HepG2 (cell line): ENCODE data around the gene IKZF3. TPM values are rescaled to one million over a fixed set of nuclear protein-coding genes. Genes with fewer than 3 reads are reported as not detected.

ENCODE experiments used
- BORCS8-MEF2B ChIP-seq: sonication (generic); formaldehyde crosslinking; IDR thresholded peaks from 2 replicates; pipeline ENCODE4 v1.8.0; 2022; ENCODE audit warnings: mild to moderate bottlenecking, missing genetic modification reagents
- CBFB ChIP-seq: sonication (generic); formaldehyde crosslinking; IDR thresholded peaks from 2 replicates; pipeline ENCODE4 v1.4.0; 2020; ENCODE audit warnings: missing genetic modification reagents
- FOXP4 ChIP-seq: sonication (generic); formaldehyde crosslinking; IDR thresholded peaks from 2 replicates; pipeline ENCODE4 v1.4.0; 2020; ENCODE audit warnings: missing genetic modification reagents
- GABPA ChIP-seq, 2 experiments: IDR thresholded peaks; 2 replicates each; pipeline ENCODE4 v1.6.1; 2011 to 2016; ENCODE audit warnings: low read depth in 2 of 2, low read length in 1 of 2, missing biosample characterization in 1 of 2, missing genetic modification characterization in 1 of 2
- HIC2 ChIP-seq: sonication (generic); formaldehyde crosslinking; IDR thresholded peaks from 2 replicates; pipeline ENCODE4 v1.9.0; 2022; ENCODE audit warnings: low read depth, missing genetic modification reagents
- HMGA1 ChIP-seq: sonication (generic); formaldehyde crosslinking; conservative IDR thresholded peaks from 2 replicates; pipeline ENCODE4 v1.4.0; 2020; ENCODE audit warnings: missing genetic modification reagents
- JDP2 ChIP-seq: sonication (generic); formaldehyde crosslinking; IDR thresholded peaks from 2 replicates; pipeline ENCODE4 v1.8.1; 2022; ENCODE audit warnings: missing genetic modification reagents, borderline replicate concordance
- JUNB ChIP-seq: sonication (generic); formaldehyde crosslinking; IDR thresholded peaks from 2 replicates; pipeline ENCODE4 v1.8.0; 2022; ENCODE audit warnings: missing genetic modification reagents, mild to moderate bottlenecking, borderline replicate concordance
- KLF6 ChIP-seq: IDR thresholded peaks from 2 replicates; pipeline ENCODE4 v1.8.0; 2016; ENCODE audit warnings: missing biosample characterization, missing genetic modification reagents
- MIXL1 ChIP-seq: IDR thresholded peaks from 2 replicates; pipeline ENCODE4 v1.6.1; 2016
- MXI1 ChIP-seq: IDR thresholded peaks from 3 replicates; pipeline ENCODE4 v1.6.1; 2012; ENCODE audit warnings: low read depth, low read length, inconsistent platforms, borderline replicate concordance
- PBX3 ChIP-seq: sonication (generic); formaldehyde crosslinking; IDR thresholded peaks from 2 replicates; pipeline ENCODE4 v1.8.1; 2023; ENCODE audit warnings: missing genetic modification reagents, inconsistent platforms, borderline replicate concordance
- PHF5A ChIP-seq: IDR thresholded peaks from one replicate; pipeline ENCODE4 v1.6.1; 2018; ENCODE audit warnings: low read depth, missing genetic modification reagents; ENCODE audit not compliant: unreplicated experiment
- REXO4 ChIP-seq: sonication (generic); formaldehyde crosslinking; IDR thresholded peaks from 2 replicates; pipeline ENCODE4 v1.8.0; 2022; ENCODE audit warnings: missing genetic modification reagents, mild to moderate bottlenecking, borderline replicate concordance
- SRSF1 ChIP-seq: fragments of 200-400 bp; formaldehyde crosslinking; optimal IDR thresholded peaks from 2 replicates; pipeline ENCODE3; 2017; ENCODE audit warnings: mild to moderate bottlenecking, low read depth, low read length, moderate library complexity
- TAF15 ChIP-seq: fragments of 200-400 bp; formaldehyde crosslinking; IDR thresholded peaks from one replicate; pipeline ENCODE4 v1.6.1; 2018; ENCODE audit warnings: mild to moderate bottlenecking, low read depth, low read length; ENCODE audit not compliant: poor library complexity, severe bottlenecking
- ZNF138 ChIP-seq: sonication (generic); formaldehyde crosslinking; IDR thresholded peaks from 2 replicates; pipeline ENCODE4 v1.5.0; 2020; ENCODE audit warnings: mild to moderate bottlenecking, low read depth, missing genetic modification reagents
- ZNF263 ChIP-seq: sonication (generic); formaldehyde crosslinking; IDR thresholded peaks from 2 replicates; pipeline ENCODE4 v1.4.0; 2020; ENCODE audit warnings: missing genetic modification reagents
- ZNF275 ChIP-seq: sonication (generic); formaldehyde crosslinking; IDR thresholded peaks from 2 replicates; pipeline ENCODE4 v1.8.0; 2022; ENCODE audit warnings: missing genetic modification reagents, mild to moderate bottlenecking, inconsistent platforms, borderline replicate concordance
- ZNF382 ChIP-seq: sonication (generic); formaldehyde crosslinking; IDR thresholded peaks from 2 replicates; pipeline ENCODE4 v1.5.0; 2020; ENCODE audit warnings: missing genetic modification reagents, mild to moderate bottlenecking, borderline replicate concordance
- ZNF792 ChIP-seq: IDR thresholded peaks from 2 replicates; pipeline ENCODE4 v1.6.1; 2016
- ZSCAN25 ChIP-seq: sonication (generic); formaldehyde crosslinking; IDR thresholded peaks from 2 replicates; pipeline ENCODE4 v1.8.0; 2022; ENCODE audit warnings: mild to moderate bottlenecking, missing genetic modification reagents
- polyA plus RNA-seq, 8 experiments: library from polyadenylated mRNA; depleted of rRNA in 3 of 8; stranded (reverse) in 7 of 8; unstranded in 1 of 8; fragments of >200 nt; fragmentation: Illumina TruSeq in 4 of 8; extraction: Trizol in 4 of 8; gene quantifications; 2 replicates each; pipeline versions ENCODE4 v1.2.1 to v1.2.3, GENCODE V29; 2011 to 2016; ENCODE audit warnings: low read depth in 4 of 8, missing spikeins in 1 of 8, mixed read lengths in 1 of 8; ENCODE audit not compliant: insufficient read depth in 1 of 8
- total RNA-seq, 5 experiments: library from RNA; depleted of rRNA; stranded (reverse); fragments of >200 nt; fragmentation: Illumina TruSeq; extraction: Trizol; gene quantifications; 2 replicates each; pipeline ENCODE4 v1.2.3, GENCODE V29; 2016; ENCODE audit warnings: low read depth in 1 of 5

Gene IKZF3
- total and polyA plus RNA-seq, 2 of the 13 experiments (the other 11 are each of a cell fraction or from before 2014, with no cell fraction given), result not detected

- TF ChIP-seq PHF5A, result no peak
- TF ChIP-seq REXO4 (CRISPR knock-in tag), result no peak
- no peak for TF ChIP-seq KLF6 (CRISPR knock-in tag)
- no peak for TF ChIP-seq HMGA1 (CRISPR knock-in tag)
- no peak for TF ChIP-seq ZNF382 (CRISPR knock-in tag)
- no peak for TF ChIP-seq SRSF1
- peak; percentile 32; the same call in 1 of the 2 replicates for TF ChIP-seq BORCS8-MEF2B (CRISPR knock-in tag)
- no peak for TF ChIP-seq ZSCAN25 (CRISPR knock-in tag)
- no peak for TF ChIP-seq ZNF275 (CRISPR knock-in tag)
- no peak for TF ChIP-seq PBX3 (CRISPR knock-in tag)
- TF ChIP-seq MXI1, result peak; percentile 37; the same call in 1 of the 3 replicates
- 0 out of 2 replicates have a peak, but pooled peaks have one; percentile 29 for TF ChIP-seq ZNF792 (CRISPR knock-in tag)
- no peak for TF ChIP-seq GABPA (IDR thresholded peaks at IDR 0.05; ENCODE audit: low read depth, low read length)
- peak; percentile 29; the same call in 1 of the 2 replicates for TF ChIP-seq GABPA (CRISPR knock-in tag; IDR thresholded peaks at IDR 0.05; ENCODE audit: low read depth)
- TF ChIP-seq JDP2 (CRISPR knock-in tag), result no peak; the same call in 1 of the 2 replicates
- TF ChIP-seq TAF15, result no peak
- TF ChIP-seq HIC2 (CRISPR knock-in tag), result peak; percentile 86
- TF ChIP-seq ZNF263 (CRISPR knock-in tag), result peak; percentile 96
- no peak for TF ChIP-seq ZNF138 (CRISPR knock-in tag)
- peak; percentile 97 for TF ChIP-seq CBFB (CRISPR knock-in tag)
- TF ChIP-seq MIXL1 (CRISPR knock-in tag), result peak; percentile 68; the same call in 1 of the 2 replicates
- TF ChIP-seq FOXP4, result peak; percentile 92
- TF ChIP-seq JUNB, result no peak
These were observed 127.6 kb downstream of the IKZF3 start (continued) for GRCh38 chr17:39736319-39737165.
